OCI-LY3 (cell line): Measurements from ENCODE around the gene ARMC3.

ENCODE experiments used
- CTCF ChIP-seq: fragments of 200-600, 300-600 bp; sonication (generic); IDR thresholded peaks from 2 replicates; pipeline ENCODE4 v1.5.1; 2014; ENCODE audit warnings: antibody characterized with exemption, low read length, low read depth
- EZH2phosphoT487 ChIP-seq: fragments of 200-600 bp; shearing (Covaris generic); IDR thresholded peaks from 2 replicates; pipeline ENCODE4 v1.6.1; 2018; ENCODE audit warnings: antibody characterized with exemption, mixed run types, low read depth

- no peak for TF ChIP-seq CTCF
- TF ChIP-seq EZH2phosphoT487, result no peak
Measured at GRCh38 chr10:23024002-23024401, 96.1 kb downstream of the ARMC3 start.
